ENCODE data around the gene MAP3K9. TPM values are rescaled to one million over a fixed set of nuclear protein-coding genes. Genes with fewer than 3 reads are reported as not detected.
A peak's percentile ranks its signal among the peaks of the same experiment; 100 is the strongest.
"Not testable (repeated sequence)": the region's sequence is repeated elsewhere in the genome, so short reads cannot be mapped to it uniquely, and the experiment has no call there.

MAP3K9 gene
- under 1 TPM; 0.17 to 0.98 (median 0.28) TPM for polyA plus RNA-seq (ENCODE audit: insufficient read length in 10 of 10)
- long read RNA-seq, donor 1: 0 reads
- long read RNA-seq, donor 2: 0 reads
- long read RNA-seq, donor 3: 0 reads
- long read RNA-seq, donor 4: 0 reads
- long read RNA-seq, donor 5: 0 reads
- long read RNA-seq, donor 6: 0 reads
- long read RNA-seq, donor 7: 0 reads
- long read RNA-seq, donor 8: 0 reads
- long read RNA-seq, donor 9: 0 reads

- peak; percentile 37 to 63 (median 52) for DNase-seq
Observed at GRCh38 chr14:70809225-70810219, at the start of gene MAP3K9. TSS of gene MAP3K9 (minus strand) at chr14:70809513. CDS start at chr14:70809171, 342 bp downstream.

GRCh38 chr14:70858641-70859040 is 49.3 kb upstream of the MAP3K9 start:
- DNase-seq: no peak

GRCh38 chr14:70857496-70857890 is 48.2 kb upstream of the MAP3K9 start:
- peak in 1 of 3 donors; percentile 9 for DNase-seq

GRCh38 chr14:70856851-70857495 is 47.7 kb upstream of the MAP3K9 start:
- peak in 1 of 3 donors; percentile 92 for DNase-seq

- no peak for DNase-seq
Observed at GRCh38 chr14:70855486-70855885, 46.2 kb upstream of the MAP3K9 start.

GRCh38 chr14:70853658-70854057 is 44.3 kb upstream of the MAP3K9 start:
- DNase-seq: not testable (repeated sequence)

GRCh38 chr14:70847406-70848090 is 38.2 kb upstream of the MAP3K9 start:
- no peak for DNase-seq

- no peak for DNase-seq
Observed at GRCh38 chr14:70845601-70846000, 36.3 kb upstream of the MAP3K9 start.

GRCh38 chr14:70842851-70843462 is 33.6 kb upstream of the MAP3K9 start:
- peak in 1 of 3 donors; percentile 31 for DNase-seq

- no peak for DNase-seq
Observed at GRCh38 chr14:70838076-70838475, 28.8 kb upstream of the MAP3K9 start.

- DNase-seq: no peak
Observed at GRCh38 chr14:70836946-70837345, 27.6 kb upstream of the MAP3K9 start.

GRCh38 chr14:70833884-70834283 is 24.6 kb upstream of the MAP3K9 start:
- no peak for DNase-seq

GRCh38 chr14:70832561-70833305 is 23.4 kb upstream of the MAP3K9 start:
- DNase-seq: no peak

GRCh38 chr14:70830998-70831781 is 21.9 kb upstream of the MAP3K9 start:
- DNase-seq: no peak

- no peak for DNase-seq
Observed at GRCh38 chr14:70828188-70828587, 18.9 kb upstream of the MAP3K9 start.

- no peak for DNase-seq
Observed at GRCh38 chr14:70827752-70828151, 18.4 kb upstream of the MAP3K9 start.

GRCh38 chr14:70827347-70827746 is 18.0 kb upstream of the MAP3K9 start:
- no peak for DNase-seq

- no peak for DNase-seq
Observed at GRCh38 chr14:70823281-70823680, 14.0 kb upstream of the MAP3K9 start.

GRCh38 chr14:70822530-70823185 is 13.3 kb upstream of the MAP3K9 start:
- DNase-seq: peak in 2 of 3 donors; percentile 35 to 60
